ENCODE measurements around the gene NAPSA. TPM values are rescaled to one million over a fixed set of nuclear protein-coding genes. Genes with fewer than 3 reads are reported as not detected.
A peak's percentile ranks its signal among the peaks of the same experiment; 100 is the strongest.

Gene NAPSA
- polyA plus RNA-seq, 4 donors, result 8.5 to 11.2 (median 9.6) TPM

- no peak for DNase-seq (ENCODE audit: low read depth in 4 of 4, low spot score in 3 of 4)
These were observed 19.5 kb upstream of the NAPSA start for GRCh38 chr19:50384685-50385535.

GRCh38 chr19:50383852-50384684 is 18.6 kb upstream of the NAPSA start, which contains the start of gene POLD1:
TSS of gene POLD1 (plus strand) at chr19:50384347. CDS start at chr19:50398852, 14,505 bp downstream.
- DNase-seq (ENCODE audit: low read depth in 4 of 4, low spot score in 3 of 4), result peak; percentile 91 to 96 (median 93)

DNA sequence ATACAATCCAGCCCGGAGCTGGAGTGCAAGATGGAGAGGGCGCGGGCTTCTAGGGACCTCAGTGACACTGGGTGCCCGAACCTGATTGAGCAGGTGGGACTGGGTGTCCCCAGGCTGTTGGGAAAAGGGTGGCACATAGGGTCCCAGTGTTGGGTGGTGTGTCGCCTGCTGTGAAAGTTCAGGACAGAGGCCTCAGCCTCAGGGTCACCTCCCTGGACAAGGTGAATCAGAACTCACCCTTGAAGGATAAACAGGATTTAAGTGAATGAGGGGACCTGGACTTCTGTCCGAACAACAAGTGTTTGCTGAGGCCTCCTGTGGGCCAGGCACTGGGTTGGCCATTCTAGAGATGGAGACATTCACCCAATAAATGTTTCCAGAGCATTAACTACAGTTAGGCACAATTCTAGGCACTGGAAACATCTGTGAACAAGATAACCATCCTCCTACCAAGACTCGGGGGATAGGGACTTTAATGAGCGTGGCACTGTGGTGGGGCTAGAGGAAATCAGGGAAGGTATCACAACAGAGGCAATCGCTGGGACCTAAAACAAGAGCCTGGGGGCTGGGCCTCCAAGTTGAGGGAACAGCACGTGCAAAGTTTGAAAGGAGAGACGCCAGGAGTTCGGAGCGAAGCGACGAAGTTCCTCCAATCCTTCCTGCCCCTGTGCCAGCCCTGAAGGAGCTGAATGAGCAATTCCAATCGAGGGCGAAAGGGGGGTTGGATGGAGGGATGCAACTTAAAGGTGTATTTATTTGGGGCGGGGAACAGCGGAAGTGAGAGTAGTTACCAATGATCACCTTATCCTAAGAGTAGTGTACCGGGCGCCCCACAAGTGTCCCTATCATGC is 17.8 kb upstream of the NAPSA start:
- DNase-seq (ENCODE audit: low read depth in 4 of 4, low spot score in 3 of 4), result no peak

- no peak for DNase-seq (ENCODE audit: low read depth in 4 of 4, low spot score in 3 of 4)
These were observed 16.7 kb upstream of the NAPSA start for GRCh38 chr19:50381881-50382729.

GRCh38 chr19:50380751-50381151 is 15.3 kb upstream of the NAPSA start:
- no peak for DNase-seq (ENCODE audit: low read depth in 4 of 4, low spot score in 3 of 4)

- no peak for DNase-seq (ENCODE audit: low read depth in 4 of 4, low spot score in 3 of 4)
These were observed 14.7 kb upstream of the NAPSA start for GRCh38 chr19:50380137-50380536.

DNA sequence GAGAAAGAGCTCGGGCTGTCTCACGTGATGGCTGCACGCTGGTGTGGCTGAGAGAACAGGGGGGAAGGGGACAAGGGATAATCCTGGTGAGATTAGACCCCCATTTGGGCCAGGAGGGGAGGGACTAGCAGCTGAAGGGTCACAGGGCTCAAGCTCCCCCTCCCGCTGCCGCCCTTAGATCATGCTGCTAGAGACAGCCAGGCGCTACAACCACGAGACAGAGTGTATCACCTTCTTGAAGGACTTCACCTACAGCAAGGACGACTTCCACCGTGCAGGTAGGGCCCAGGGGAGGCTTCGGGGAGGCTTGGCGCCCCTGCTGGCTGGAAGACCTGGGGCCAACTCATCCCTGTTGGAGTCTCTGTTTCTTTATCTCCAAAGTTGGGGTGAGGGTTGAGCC is 14.2 kb upstream of the NAPSA start:
- no peak for DNase-seq (ENCODE audit: low read depth in 4 of 4, low spot score in 3 of 4)

GRCh38 chr19:50378863-50379236 is 13.4 kb upstream of the NAPSA start:
- DNase-seq (ENCODE audit: low read depth in 4 of 4, low spot score in 3 of 4), result no peak

DNA sequence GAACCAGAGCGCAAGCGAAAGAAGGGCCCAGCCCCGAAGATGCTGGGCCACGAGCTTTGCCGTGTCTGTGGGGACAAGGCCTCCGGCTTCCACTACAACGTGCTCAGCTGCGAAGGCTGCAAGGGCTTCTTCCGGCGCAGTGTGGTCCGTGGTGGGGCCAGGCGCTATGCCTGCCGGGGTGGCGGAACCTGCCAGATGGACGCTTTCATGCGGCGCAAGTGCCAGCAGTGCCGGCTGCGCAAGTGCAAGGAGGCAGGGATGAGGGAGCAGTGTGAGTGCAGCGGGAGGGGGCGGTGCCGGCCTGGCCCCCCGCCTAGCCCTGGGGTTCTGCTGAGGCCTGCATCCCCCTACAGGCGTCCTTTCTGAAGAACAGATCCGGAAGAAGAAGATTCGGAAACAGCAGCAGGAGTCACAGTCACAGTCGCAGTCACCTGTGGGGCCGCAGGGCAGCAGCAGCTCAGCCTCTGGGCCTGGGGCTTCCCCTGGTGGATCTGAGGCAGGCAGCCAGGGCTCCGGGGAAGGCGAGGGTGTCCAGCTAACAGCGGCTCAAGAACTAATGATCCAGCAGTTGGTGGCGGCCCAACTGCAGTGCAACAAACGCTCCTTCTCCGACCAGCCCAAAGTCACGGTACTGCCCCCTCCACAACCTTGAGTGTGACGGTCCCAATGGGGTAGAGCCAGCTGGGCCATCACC is 12.9 kb upstream of the NAPSA start:
- DNase-seq (ENCODE audit: low read depth in 4 of 4, low spot score in 3 of 4), result no peak

DNA sequence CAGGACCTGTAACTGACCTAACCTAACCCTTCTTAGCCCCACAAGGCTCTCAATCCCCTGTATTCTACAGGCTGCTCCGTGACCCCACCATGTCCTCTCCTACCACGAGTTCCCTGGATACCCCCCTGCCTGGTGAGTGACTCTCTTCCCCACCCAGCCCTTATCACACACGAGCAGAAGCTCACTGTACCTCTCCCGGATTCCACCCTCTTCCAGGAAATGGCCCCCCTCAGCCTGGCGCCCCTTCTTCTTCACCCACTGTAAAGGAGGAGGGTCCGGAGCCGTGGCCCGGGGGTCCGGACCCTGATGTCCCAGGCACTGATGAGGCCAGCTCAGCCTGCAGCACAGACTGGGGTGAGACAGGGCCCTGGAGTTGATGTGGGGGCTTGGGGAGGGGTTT is 12.1 kb upstream of the NAPSA start:
- no peak for DNase-seq (ENCODE audit: low read depth in 4 of 4, low spot score in 3 of 4)

GRCh38 chr19:50377051-50377461 is 11.6 kb upstream of the NAPSA start:
- DNase-seq (ENCODE audit: low read depth in 4 of 4, low spot score in 3 of 4), result no peak

- peak; percentile 91 to 95 (median 92) for DNase-seq (ENCODE audit: low read depth in 4 of 4, low spot score in 3 of 4)
These were observed 11.0 kb upstream of the NAPSA start, which contains the start of gene NR1H2 for GRCh38 chr19:50376166-50377050. TSS of gene NR1H2 (plus strand) at chr19:50376457. CDS start at chr19:50377606, 1,149 bp downstream.

- DNase-seq (ENCODE audit: low read depth in 4 of 4, low spot score in 3 of 4), result no peak
These were observed 6.6 kb upstream of the NAPSA start for GRCh38 chr19:50371914-50372475.

GRCh38 chr19:50368649-50369570 is 3.5 kb upstream of the NAPSA start:
- peak in 3 of 4 donors; percentile 69 to 77 (median 72) for DNase-seq (ENCODE audit: low read depth in 4 of 4, low spot score in 3 of 4)

DNA sequence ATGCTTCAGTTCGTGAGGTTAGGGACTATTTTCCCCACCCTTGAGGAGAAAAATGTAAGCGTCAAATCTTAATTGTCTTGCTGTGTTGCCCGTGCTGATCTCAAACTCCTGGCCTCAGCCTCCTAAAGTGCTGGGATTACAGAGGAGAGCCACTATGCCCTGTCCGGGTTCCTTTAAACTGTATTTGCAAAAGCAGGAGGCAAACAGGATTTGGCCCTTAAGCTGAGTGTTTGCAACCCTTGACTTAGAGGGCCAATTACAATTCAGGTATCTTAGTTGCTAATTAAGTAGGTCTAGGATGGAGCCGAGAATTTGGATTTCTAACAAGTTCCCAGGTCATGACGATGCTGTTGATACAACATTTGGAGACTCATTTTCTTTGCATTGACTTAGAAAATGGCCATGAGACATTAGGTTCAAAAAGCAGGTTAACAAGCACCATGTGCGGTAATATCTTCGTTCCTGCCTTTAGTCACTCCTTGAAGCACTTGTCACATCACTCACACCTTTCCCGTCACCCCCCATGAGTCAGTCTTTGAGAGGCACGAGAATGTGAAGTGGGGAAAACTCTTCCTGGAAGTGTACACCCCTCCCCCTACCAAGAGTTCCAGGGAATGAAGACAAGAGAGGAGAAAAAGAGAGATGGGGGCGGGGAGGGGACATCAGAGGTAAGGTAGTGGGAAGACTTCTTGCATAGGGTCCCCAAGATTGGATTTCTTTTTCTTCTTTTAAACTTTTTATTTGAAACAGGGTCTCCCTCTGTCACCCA is 2.6 kb downstream of the NAPSA start:
- DNase-seq (ENCODE audit: low read depth in 4 of 4, low spot score in 3 of 4), result no peak

DNA sequence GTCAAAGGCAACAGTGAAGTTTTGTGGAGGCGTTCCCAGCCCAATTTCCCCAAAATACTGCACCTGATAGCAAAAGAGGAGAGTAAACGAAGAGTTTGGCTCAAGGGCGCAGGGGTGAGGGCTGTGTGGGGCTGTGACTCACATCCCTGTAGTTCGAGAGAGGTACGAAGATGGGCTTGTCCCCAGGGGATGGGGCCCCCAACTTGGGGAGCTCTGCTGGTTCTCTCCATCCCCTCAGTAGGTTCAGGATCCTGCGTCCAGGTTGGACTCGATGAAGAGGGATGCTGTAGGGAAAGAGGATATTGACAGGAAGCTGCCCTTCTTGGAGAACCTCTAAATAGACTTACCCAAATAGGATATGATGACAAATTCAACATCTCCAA is 3.4 kb downstream of the NAPSA start:
- no peak for DNase-seq (ENCODE audit: low read depth in 4 of 4, low spot score in 3 of 4)

Measured in right renal pelvis (tissue), 4 donors.